ENCODE measurements around the gene KLC1.
"Not testable (repeated sequence)": the region's sequence is repeated elsewhere in the genome, so short reads cannot be mapped to it uniquely, and the experiment has no call there.

KLC1 gene

DNA sequence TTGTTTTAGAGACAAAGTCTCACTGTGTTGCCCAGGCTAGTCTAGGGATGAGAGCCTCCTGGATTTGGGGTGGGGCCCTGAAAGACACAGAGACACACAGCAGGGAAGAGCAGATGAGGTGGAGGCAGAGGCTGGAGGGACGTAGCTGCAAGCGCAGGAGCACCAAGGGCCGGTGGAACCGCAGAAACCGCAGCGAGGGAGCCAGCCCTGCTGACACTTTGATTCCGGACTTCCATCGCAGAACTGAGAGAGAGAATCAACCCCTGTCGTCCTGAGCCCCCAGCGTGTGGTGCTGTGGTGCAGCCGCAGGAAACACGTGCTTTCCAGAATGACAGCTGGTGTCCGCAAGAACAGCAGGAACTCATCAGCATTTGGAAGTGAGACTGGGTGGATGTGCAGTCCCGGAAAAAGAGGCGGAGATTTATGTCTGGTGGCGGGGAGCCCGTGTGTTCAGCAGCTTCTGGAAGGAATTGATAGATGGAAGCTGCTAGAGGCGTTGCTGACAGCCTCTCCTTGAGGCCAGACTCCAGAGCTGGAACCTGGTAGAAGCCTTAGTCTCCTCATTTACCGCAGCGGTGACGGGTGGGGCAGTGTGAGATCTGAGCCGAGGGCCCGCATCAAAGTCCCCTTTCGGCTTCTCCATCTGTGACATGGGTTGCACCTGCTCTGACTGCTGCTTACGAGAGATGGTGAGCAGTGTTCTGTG lies 21.9 kb upstream of the KLC1 start:
- Histone ChIP-seq H4K20me1 (peaks cover 19% of the 10 kb centered on the region), H3K4me3 (peak overlapping the region; percentile 55), H3K9me3 (peaks cover 23% of the 10 kb centered on the region), H3K9ac (peak overlapping the region; percentile 56), H3K4me1 (peaks cover 32% of the 10 kb centered on the region), H3K4me2 (peak overlapping the region; percentile 99), H3K27ac (peak overlapping the region; percentile 43), H3K36me3 (no peaks in the 10 kb centered on the region), H3K27me3 (no peaks in the 10 kb centered on the region)
- no peak for TF ChIP-seq Cebpa-rat (IDR thresholded peaks at IDR 0.05)

DNA sequence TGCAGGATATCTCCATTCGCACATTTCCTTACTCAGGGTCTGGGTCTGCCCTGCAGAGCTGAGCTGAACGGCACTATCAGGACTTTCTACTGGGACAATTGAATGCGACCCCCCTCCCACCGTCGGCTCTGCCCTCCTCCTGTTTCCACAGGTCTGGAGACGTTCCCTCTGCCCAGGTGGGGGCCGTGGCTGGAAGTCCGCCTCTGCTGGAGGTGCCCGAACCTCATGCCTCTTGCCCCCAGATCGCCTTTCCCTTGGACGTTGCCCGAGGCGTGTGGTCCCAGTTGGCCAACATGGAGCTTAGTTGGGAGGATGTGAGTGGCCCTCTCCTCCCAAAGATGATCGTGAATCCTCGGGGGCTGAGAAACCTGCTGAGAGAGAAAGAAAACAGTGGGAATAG lies 21.2 kb upstream of the KLC1 start:
- peak overlapping the region; percentile 43; the same call in 1 of the 2 replicates for H3K27ac ChIP-seq

GRCh38 chr14:103609081-103609480 lies 19.9 kb upstream of the KLC1 start:
- Histone ChIP-seq H3K4me1 (peaks cover 38% of the 10 kb centered on the region), H3K9me3 (peaks cover 26% of the 10 kb centered on the region), H4K20me1 (peaks cover 19% of the 10 kb centered on the region)
- H3K9ac ChIP-seq, H3K27ac ChIP-seq, H3K36me3 ChIP-seq, H3K27me3 ChIP-seq, H3K4me2 ChIP-seq, H3K4me3 ChIP-seq: not testable (repeated sequence)

More for the DNA sequence above, 21.2 kb upstream of the KLC1 start:
- peaks cover 32% of the 10 kb centered on the region for H3K4me1 ChIP-seq
- H3K9me3 ChIP-seq, result peaks cover 26% of the 10 kb centered on the region
- H4K20me1 ChIP-seq, result peaks cover 19% of the 10 kb centered on the region
- H3K36me3 ChIP-seq, result no peaks in the 10 kb centered on the region
- peak overlapping the region; percentile 99 for H3K4me2 ChIP-seq
- peak overlapping the region; percentile 55 for H3K4me3 ChIP-seq
- no peaks in the 10 kb centered on the region for H3K27me3 ChIP-seq
- H3K9ac ChIP-seq, result peak overlapping the region; percentile 56
- no peak for TF ChIP-seq Cebpa-rat (IDR thresholded peaks at IDR 0.05)

DNA sequence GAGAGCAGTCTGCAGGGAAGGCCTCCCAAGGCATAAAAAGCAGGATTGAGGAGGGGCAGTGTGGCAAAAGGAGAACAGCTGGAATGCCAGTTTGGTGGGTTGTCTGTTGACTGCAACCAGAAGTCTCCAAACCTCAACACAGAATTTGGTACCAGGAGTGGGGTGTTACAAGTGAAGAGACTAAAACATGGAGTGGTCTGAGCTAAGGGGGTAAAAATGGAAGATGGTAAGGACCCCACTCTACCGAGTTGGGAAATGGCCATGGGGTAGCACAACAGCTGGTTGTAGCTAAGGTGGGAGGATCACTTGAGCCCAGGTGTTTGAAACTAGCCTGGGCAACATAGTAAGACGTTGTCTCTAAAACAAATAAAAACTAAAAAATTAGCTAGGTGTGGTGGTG lies 17.8 kb upstream of the KLC1 start:
- no peak for TF ChIP-seq Cebpa-rat (IDR thresholded peaks at IDR 0.05)

GRCh38 chr14:103613517-103613916 lies 15.5 kb upstream of the KLC1 start:
- peaks cover 13% of the 10 kb centered on the region for H3K4me1 ChIP-seq
- no peak overlapping the region for H3K9ac ChIP-seq
- no peak overlapping the region for H3K4me3 ChIP-seq
- H4K20me1 ChIP-seq, result no peaks in the 10 kb centered on the region
- H3K9me3 ChIP-seq, result peaks cover 26% of the 10 kb centered on the region
- no peaks in the 10 kb centered on the region for H3K36me3 ChIP-seq
- no peak for TF ChIP-seq Cebpa-rat (IDR thresholded peaks at IDR 0.05)
- H3K27me3 ChIP-seq, result no peaks in the 10 kb centered on the region
- H3K4me2 ChIP-seq, result peak overlapping the region; percentile 38; the same call in 1 of the 2 replicates
- H3K27ac ChIP-seq, result no peak overlapping the region

More for the DNA sequence above, 17.8 kb upstream of the KLC1 start:
- peaks cover 18% of the 10 kb centered on the region for H4K20me1 ChIP-seq
- no peak overlapping the region for H3K4me3 ChIP-seq
- H3K27me3 ChIP-seq, result no peaks in the 10 kb centered on the region
- H3K4me1 ChIP-seq, result peaks cover 36% of the 10 kb centered on the region
- no peak overlapping the region for H3K9ac ChIP-seq
- H3K27ac ChIP-seq, result no peak overlapping the region
- H3K9me3 ChIP-seq, result peaks cover 26% of the 10 kb centered on the region
- H3K36me3 ChIP-seq, result no peaks in the 10 kb centered on the region
- no peak overlapping the region for H3K4me2 ChIP-seq

DNA sequence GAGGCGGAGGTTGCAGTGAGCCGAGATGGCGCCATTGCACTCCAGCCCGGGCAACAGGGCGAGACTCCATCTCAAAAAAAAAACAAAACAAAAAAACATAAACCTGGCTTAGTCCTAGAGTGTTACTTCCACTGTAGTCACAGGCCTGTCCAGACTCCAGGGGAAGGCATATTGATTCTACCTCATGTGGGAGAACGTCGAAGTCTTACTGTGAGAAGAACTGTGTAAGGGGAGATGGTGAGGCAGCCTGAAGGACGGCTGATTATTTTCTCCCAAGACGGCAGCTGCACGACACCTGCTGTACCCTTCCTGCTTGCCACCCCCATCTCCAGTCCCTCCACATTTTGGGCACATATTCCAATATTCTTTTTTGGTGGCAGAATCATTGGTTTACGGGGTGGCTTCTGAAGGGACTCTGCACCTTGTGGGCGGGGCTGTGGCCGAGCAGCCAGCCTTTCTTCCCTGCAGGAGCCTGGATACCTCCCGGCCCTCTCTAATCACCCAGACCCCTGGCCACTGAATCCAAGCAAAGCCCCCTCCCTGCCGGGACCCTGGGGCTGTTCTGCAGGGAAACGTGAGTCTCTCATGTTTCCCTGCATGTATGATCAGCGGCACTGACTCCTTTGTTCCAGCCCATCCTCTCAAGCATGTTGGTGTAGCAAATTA lies 12.2 kb upstream of the KLC1 start:
- Histone ChIP-seq H3K4me1 (peaks cover 10% of the 10 kb centered on the region), H3K36me3 (no peaks in the 10 kb centered on the region), H3K9ac (no peak overlapping the region), H3K27me3 (no peaks in the 10 kb centered on the region), H4K20me1 (no peaks in the 10 kb centered on the region), H3K4me3 (no peak overlapping the region), H3K4me2 (no peak overlapping the region), H3K27ac (no peak overlapping the region), H3K9me3 (peaks cover 7% of the 10 kb centered on the region)
- TF ChIP-seq Cebpa-rat (IDR thresholded peaks at IDR 0.05), result no peak

DNA sequence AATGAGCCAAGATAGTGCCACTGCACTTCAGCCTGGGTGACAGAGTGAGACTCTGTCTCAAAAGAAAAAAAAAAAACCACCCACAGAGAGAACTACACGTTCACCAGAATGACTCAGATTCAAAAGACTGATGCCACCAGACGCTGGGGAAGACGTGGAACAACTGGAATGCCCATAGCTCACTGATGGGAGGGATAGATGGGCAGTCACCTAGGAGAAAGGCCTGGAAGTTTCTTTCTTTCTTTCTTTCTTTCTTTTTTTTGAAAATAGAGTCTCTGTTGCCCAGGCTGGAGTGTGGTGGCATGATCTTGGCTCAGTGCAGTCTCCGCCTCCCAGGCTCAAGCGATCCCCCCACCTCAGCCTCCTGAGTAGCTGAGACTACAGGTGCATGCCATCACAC lies 10.0 kb upstream of the KLC1 start:
- no peak overlapping the region for H3K4me2 ChIP-seq
- no peaks in the 10 kb centered on the region for H3K9me3 ChIP-seq
- no peaks in the 10 kb centered on the region for H3K27me3 ChIP-seq
- peaks cover 16% of the 10 kb centered on the region for H3K4me1 ChIP-seq
- H3K36me3 ChIP-seq, result no peaks in the 10 kb centered on the region
- no peak for TF ChIP-seq Cebpa-rat (IDR thresholded peaks at IDR 0.05)
- no peaks in the 10 kb centered on the region for H4K20me1 ChIP-seq
- H3K4me3 ChIP-seq, result no peak overlapping the region
- H3K9ac ChIP-seq, result no peak overlapping the region
- no peak overlapping the region for H3K27ac ChIP-seq

DNA sequence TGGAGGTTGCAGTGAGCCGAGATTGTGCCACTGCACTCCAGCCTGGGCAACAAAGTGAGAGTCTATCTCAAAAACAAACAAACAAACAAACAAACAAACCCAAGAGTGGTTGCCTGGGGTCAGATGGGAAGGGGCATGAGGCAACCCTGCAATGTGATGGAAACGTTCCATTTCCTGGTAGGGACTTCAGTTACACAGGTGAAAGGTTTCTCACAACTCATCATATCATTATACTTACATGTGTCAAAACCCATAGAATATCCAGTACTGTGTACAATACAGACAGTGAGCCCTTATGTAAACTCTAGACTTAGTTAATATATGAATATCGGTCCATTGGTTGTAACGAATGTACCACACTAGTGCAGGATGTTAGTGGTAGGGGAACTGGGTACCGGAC lies 7.2 kb upstream of the KLC1 start:
- Histone ChIP-seq H3K27me3 (no peaks in the 10 kb centered on the region), H3K4me1 (peaks cover 39% of the 10 kb centered on the region), H3K9me3 (no peaks in the 10 kb centered on the region), H3K36me3 (no peaks in the 10 kb centered on the region), H3K9ac (no peak overlapping the region), H3K4me2 (no peak overlapping the region), H4K20me1 (peaks cover 12% of the 10 kb centered on the region; the same call in 1 of the 2 replicates), H3K27ac (no peak overlapping the region), H3K4me3 (no peak overlapping the region)
- no peak for TF ChIP-seq Cebpa-rat (IDR thresholded peaks at IDR 0.05)

GRCh38 chr14:103623308-103623707 lies 5.7 kb upstream of the KLC1 start:
- TF ChIP-seq Cebpa-rat (IDR thresholded peaks at IDR 0.05), result no peak
- Histone ChIP-seq H3K9ac (no peak overlapping the region), H4K20me1 (peaks cover 12% of the 10 kb centered on the region; the same call in 1 of the 2 replicates), H3K4me2 (peak overlapping the region; percentile 97), H3K36me3 (no peaks in the 10 kb centered on the region), H3K9me3 (no peaks in the 10 kb centered on the region), H3K4me1 (peaks cover 54% of the 10 kb centered on the region), H3K27ac (no peak overlapping the region), H3K4me3 (no peak overlapping the region), H3K27me3 (no peaks in the 10 kb centered on the region)

DNA sequence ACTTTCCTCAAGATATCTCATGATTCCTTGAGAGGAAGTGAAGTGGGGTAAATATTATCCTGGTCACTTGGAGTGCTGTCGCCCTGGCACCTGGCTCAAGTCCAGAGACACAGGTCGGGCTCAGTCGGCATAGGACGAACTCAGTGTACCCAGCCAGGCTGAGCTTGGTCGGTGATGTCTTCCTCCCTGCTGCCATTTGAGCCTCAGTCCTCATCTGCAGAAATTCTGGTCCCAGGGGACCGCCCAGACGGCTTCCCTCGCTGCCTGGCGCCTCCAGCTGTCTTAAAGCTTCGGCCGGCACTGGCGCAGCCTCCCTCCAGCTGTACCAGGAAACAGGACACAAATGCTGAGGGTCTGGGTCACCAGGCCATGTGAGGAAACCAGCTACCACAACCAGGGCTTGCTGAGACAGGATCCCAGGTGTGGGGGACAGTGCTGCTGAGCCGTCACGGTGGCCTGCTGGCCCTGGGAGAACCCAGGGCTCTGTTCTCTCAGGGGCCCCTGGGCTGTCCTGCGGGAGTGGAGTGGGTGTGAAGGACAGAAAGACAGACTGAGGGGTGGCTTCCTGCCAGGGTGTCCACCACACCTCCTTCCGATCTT lies 5.0 kb upstream of the KLC1 start:
- H3K36me3 ChIP-seq, result no peaks in the 10 kb centered on the region
- no peaks in the 10 kb centered on the region for H3K9me3 ChIP-seq
- no peak for TF ChIP-seq Cebpa-rat (IDR thresholded peaks at IDR 0.05)
- H3K27ac ChIP-seq, result peak overlapping the region; percentile 82
- no peaks in the 10 kb centered on the region for H3K27me3 ChIP-seq
- peak overlapping the region; percentile 97 for H3K4me2 ChIP-seq
- peaks cover 12% of the 10 kb centered on the region; the same call in 1 of the 2 replicates for H4K20me1 ChIP-seq
- peak overlapping the region; percentile 45 for H3K4me3 ChIP-seq
- H3K9ac ChIP-seq, result peak overlapping the region; percentile 65; the same call in 1 of the 2 replicates
- peaks cover 56% of the 10 kb centered on the region for H3K4me1 ChIP-seq

Measured in BLaER1 (cell line).